Dedifferentiated amniotic fluid mesenchymal stem cell (primary cell): ENCODE data around the gene THSD4.
"Not testable (repeated sequence)": the region's sequence is repeated elsewhere in the genome, so short reads cannot be mapped to it uniquely, and the experiment has no call there.

ENCODE experiments used
- DNase-seq: peaks from one replicate; pipeline ENCODE4 v3.0.0-alpha.2; 2016; ENCODE audit errors: extremely low spot score

Gene THSD4

GRCh38 chr15:71259866-71260265 lies 144.6 kb downstream of the THSD4 start:
- DNase-seq: no peak

- DNase-seq: no peak
Measured at GRCh38 chr15:71261418-71261817, 146.1 kb downstream of the THSD4 start.

GRCh38 chr15:71261909-71262308 lies 146.6 kb downstream of the THSD4 start:
- no peak for DNase-seq

GRCh38 chr15:71262599-71262998 lies 147.3 kb downstream of the THSD4 start:
- no peak for DNase-seq

GRCh38 chr15:71265606-71266005 lies 150.3 kb downstream of the THSD4 start:
- not testable (repeated sequence) for DNase-seq

- DNase-seq: no peak
Measured at GRCh38 chr15:71271327-71271726, 156.1 kb downstream of the THSD4 start.

- peak; percentile 44 for DNase-seq
Measured at GRCh38 chr15:71272932-71273331, 157.7 kb downstream of the THSD4 start.

- DNase-seq: no peak
Measured at GRCh38 chr15:71273731-71274447, 158.6 kb downstream of the THSD4 start.

- DNase-seq: no peak
Measured at GRCh38 chr15:71274448-71274798, 159.2 kb downstream of the THSD4 start.

- peak; percentile 82 for DNase-seq
Measured at GRCh38 chr15:71275098-71275497, 159.8 kb downstream of the THSD4 start.

GRCh38 chr15:71275566-71276335 lies 160.5 kb downstream of the THSD4 start:
- no peak for DNase-seq

- DNase-seq: no peak
Measured at GRCh38 chr15:71276336-71276665, 161.0 kb downstream of the THSD4 start.

GRCh38 chr15:71278989-71279756 lies 163.9 kb downstream of the THSD4 start:
- DNase-seq: no peak

GRCh38 chr15:71279757-71280141 lies 164.5 kb downstream of the THSD4 start:
- DNase-seq: no peak

GRCh38 chr15:71280206-71280605 lies 164.9 kb downstream of the THSD4 start:
- no peak for DNase-seq

- DNase-seq: no peak
Measured at GRCh38 chr15:71281256-71281655, 166.0 kb downstream of the THSD4 start.

GRCh38 chr15:71282076-71282475 lies 166.8 kb downstream of the THSD4 start:
- DNase-seq: peak; percentile 52

GRCh38 chr15:71288348-71288955 lies 173.2 kb downstream of the THSD4 start:
- no peak for DNase-seq

- DNase-seq: no peak
Measured at GRCh38 chr15:71290002-71290401, 174.7 kb downstream of the THSD4 start.

GRCh38 chr15:71290881-71291635 lies 175.8 kb downstream of the THSD4 start:
- no peak for DNase-seq

GRCh38 chr15:71291723-71292122 lies 176.5 kb downstream of the THSD4 start:
- DNase-seq: no peak

GRCh38 chr15:71293723-71294122 lies 178.5 kb downstream of the THSD4 start:
- no peak for DNase-seq
